ENCODE measurements around the gene MROH9. TPM values are rescaled to one million over a fixed set of nuclear protein-coding genes. Genes with fewer than 3 reads are reported as not detected.

MROH9 gene
- total RNA-seq, result not detected in 2 replicates
- long read RNA-seq, result 0 reads

GRCh38 chr1:170935231-170935630 is at the start of gene MROH9:
Gene MROH9, plus strand, starts transcription at chr1:170935534. Its CDS starts 10,023 bp downstream, at chr1:170945557.
- Mint-ChIP-seq H3K4me3 (ENCODE audit: unreplicated experiment) (no peak within 1 kb of the TSS), H3K9me3 (ENCODE audit: unreplicated experiment) (peaks cover 4% of the 10 kb centered on the region), H3K27me3 (ENCODE audit: unreplicated experiment) (no peaks in the 10 kb centered on the region), H3K36me3 (ENCODE audit: unreplicated experiment) (no peaks in the 10 kb centered on the region), H3K4me1 (ENCODE audit: unreplicated experiment) (peaks cover 9% of the 10 kb centered on the region), H3K27ac (ENCODE audit: unreplicated experiment) (no peak within 1 kb of the TSS)
- no peak for TF ChIP-seq CTCF (IDR thresholded peaks at IDR 0.05)
- DNase-seq (ENCODE audit: extremely low spot score, unreplicated experiment), result no peak

- DNase-seq (ENCODE audit: extremely low spot score, unreplicated experiment), result no peak
- Mint-ChIP-seq H3K4me3 (ENCODE audit: unreplicated experiment) (no peak overlapping the region), H3K9me3 (ENCODE audit: unreplicated experiment) (no peaks in the 10 kb centered on the region), H3K4me1 (ENCODE audit: unreplicated experiment) (peaks cover 13% of the 10 kb centered on the region), H3K27me3 (ENCODE audit: unreplicated experiment) (no peaks in the 10 kb centered on the region), H3K27ac (ENCODE audit: unreplicated experiment) (no peak overlapping the region), H3K36me3 (ENCODE audit: unreplicated experiment) (no peaks in the 10 kb centered on the region)
- no peak for TF ChIP-seq CTCF (IDR thresholded peaks at IDR 0.05)
Observed at GRCh38 chr1:170885551-170885950, 49.8 kb upstream of the MROH9 start.

GRCh38 chr1:170886460-170886859 is 48.9 kb upstream of the MROH9 start:
- Mint-ChIP-seq H3K4me3 (ENCODE audit: unreplicated experiment) (no peak overlapping the region), H3K9me3 (ENCODE audit: unreplicated experiment) (no peaks in the 10 kb centered on the region), H3K36me3 (ENCODE audit: unreplicated experiment) (no peaks in the 10 kb centered on the region), H3K27me3 (ENCODE audit: unreplicated experiment) (no peaks in the 10 kb centered on the region), H3K27ac (ENCODE audit: unreplicated experiment) (no peak overlapping the region), H3K4me1 (ENCODE audit: unreplicated experiment) (peaks cover 9% of the 10 kb centered on the region)
- no peak for DNase-seq (ENCODE audit: extremely low spot score, unreplicated experiment)
- no peak for TF ChIP-seq CTCF (IDR thresholded peaks at IDR 0.05)

- Mint-ChIP-seq H3K27me3 (ENCODE audit: unreplicated experiment) (no peaks in the 10 kb centered on the region), H3K9me3 (ENCODE audit: unreplicated experiment) (no peaks in the 10 kb centered on the region), H3K4me1 (ENCODE audit: unreplicated experiment) (no peaks in the 10 kb centered on the region), H3K36me3 (ENCODE audit: unreplicated experiment) (no peaks in the 10 kb centered on the region), H3K4me3 (ENCODE audit: unreplicated experiment) (no peak overlapping the region), H3K27ac (ENCODE audit: unreplicated experiment) (no peak overlapping the region)
- no peak for TF ChIP-seq CTCF (IDR thresholded peaks at IDR 0.05)
- no peak for DNase-seq (ENCODE audit: extremely low spot score, unreplicated experiment)
Observed at GRCh38 chr1:170887726-170888125, 47.6 kb upstream of the MROH9 start.

GRCh38 chr1:170891872-170892271 is 43.5 kb upstream of the MROH9 start:
- Mint-ChIP-seq H3K4me1 (ENCODE audit: unreplicated experiment) (peaks cover 22% of the 10 kb centered on the region), H3K4me3 (ENCODE audit: unreplicated experiment) (no peak overlapping the region), H3K27ac (ENCODE audit: unreplicated experiment) (no peak overlapping the region), H3K36me3 (ENCODE audit: unreplicated experiment) (no peaks in the 10 kb centered on the region), H3K9me3 (ENCODE audit: unreplicated experiment) (no peaks in the 10 kb centered on the region), H3K27me3 (ENCODE audit: unreplicated experiment) (no peaks in the 10 kb centered on the region)
- no peak for DNase-seq (ENCODE audit: extremely low spot score, unreplicated experiment)
- no peak for TF ChIP-seq CTCF (IDR thresholded peaks at IDR 0.05)

Measured in osteocyte (in vitro differentiated cells).